ENCODE data around the gene TEX54. TPM values are rescaled to one million over a fixed set of nuclear protein-coding genes. Genes with fewer than 3 reads are reported as not detected.
"Not testable (repeated sequence)": the region's sequence is repeated elsewhere in the genome, so short reads cannot be mapped to it uniquely, and the experiment has no call there.

Gene TEX54
- total RNA-seq, 4 donors from 2014 or later: not detected

GRCh38 chr11:62865635-62866034 is 33.0 kb upstream of the TEX54 start:
- DNase-seq: no peak
- TF ChIP-seq, protein P1, sequence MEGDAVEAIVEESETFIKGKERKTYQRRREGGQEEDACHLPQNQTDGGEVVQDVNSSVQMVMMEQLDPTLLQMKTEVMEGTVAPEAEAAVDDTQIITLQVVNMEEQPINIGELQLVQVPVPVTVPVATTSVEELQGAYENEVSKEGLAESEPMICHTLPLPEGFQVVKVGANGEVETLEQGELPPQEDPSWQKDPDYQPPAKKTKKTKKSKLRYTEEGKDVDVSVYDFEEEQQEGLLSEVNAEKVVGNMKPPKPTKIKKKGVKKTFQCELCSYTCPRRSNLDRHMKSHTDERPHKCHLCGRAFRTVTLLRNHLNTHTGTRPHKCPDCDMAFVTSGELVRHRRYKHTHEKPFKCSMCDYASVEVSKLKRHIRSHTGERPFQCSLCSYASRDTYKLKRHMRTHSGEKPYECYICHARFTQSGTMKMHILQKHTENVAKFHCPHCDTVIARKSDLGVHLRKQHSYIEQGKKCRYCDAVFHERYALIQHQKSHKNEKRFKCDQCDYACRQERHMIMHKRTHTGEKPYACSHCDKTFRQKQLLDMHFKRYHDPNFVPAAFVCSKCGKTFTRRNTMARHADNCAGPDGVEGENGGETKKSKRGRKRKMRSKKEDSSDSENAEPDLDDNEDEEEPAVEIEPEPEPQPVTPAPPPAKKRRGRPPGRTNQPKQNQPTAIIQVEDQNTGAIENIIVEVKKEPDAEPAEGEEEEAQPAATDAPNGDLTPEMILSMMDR (IDR thresholded peaks at IDR 0.05): no peak
- no peak for TF ChIP-seq POLR2A (IDR thresholded peaks at IDR 0.05)
- Histone ChIP-seq H3K36me3 (no peaks in the 10 kb centered on the region), H3K4me1 (no peaks in the 10 kb centered on the region), H3K4me3 (no peak overlapping the region), H3K27me3 (no peaks in the 10 kb centered on the region), H3K27ac (no peak overlapping the region), H3K9me3 (no peaks in the 10 kb centered on the region)

DNA sequence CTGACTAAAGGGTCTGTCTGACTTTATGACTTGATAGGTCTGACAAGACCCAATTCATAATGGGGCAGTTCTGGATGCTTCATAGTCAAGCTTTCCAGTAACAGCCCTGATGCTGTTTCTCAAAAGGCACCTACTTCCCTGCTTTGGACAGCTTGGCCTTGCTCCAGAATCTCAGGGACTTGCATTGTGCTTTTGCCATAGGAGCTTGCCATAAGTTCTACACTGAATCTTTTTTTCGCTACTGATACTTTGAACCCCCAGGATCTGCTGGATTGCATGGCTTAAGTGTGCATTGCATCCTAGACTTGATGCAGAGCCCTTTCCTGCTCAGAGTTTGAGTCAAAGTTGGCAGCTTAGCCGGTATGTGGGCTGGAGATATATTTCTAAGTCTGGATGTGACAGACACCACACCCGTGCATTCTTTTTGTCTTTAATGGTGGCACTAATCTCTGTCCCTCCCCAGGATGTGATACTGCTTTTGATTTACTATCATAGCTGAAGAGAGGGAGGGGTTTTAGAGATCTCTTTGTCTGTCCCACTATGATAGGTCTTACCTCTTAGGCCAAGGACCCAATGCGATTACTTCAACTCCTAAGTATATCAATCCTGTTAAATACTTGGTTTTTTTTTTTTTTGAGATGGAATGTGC is 31.2 kb upstream of the TEX54 start:
- Histone ChIP-seq H3K27me3 (no peaks in the 10 kb centered on the region), H3K36me3 (no peaks in the 10 kb centered on the region), H3K9me3 (no peaks in the 10 kb centered on the region), H3K27ac (no peak overlapping the region), H3K4me3 (no peak overlapping the region), H3K4me1 (no peaks in the 10 kb centered on the region)
- TF ChIP-seq, protein P1 (IDR thresholded peaks at IDR 0.05): no peak
- no peak for DNase-seq

DNA sequence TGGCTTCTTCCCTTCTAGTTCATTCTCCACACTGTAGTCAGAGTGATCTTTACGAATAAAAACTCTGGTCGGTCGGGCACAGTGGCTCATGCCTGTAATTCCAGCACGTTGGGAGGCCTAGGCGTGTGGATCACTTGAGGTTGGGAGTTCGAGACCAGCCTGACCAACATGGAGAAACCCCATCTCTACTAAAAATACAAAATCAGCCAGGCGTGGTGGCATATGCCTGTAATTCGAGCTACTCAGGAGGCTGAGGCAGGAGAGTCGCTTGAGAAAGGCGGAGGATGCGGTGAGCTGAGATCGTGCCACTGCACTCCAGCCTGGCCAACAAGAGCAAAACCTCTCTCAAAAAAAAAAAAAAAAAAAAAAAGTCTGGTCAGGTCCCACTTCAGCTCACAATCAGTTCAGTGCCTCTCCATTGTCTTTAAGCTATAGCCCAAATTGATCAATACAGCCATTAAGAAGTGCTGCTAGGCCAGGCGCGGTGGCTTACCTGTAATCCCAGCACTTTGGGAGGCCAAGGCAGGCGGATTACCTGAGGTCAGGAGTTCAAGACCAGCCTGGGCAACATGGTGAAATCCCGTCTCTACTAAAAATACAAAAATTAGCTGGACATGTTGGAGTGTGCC is 29.0 kb upstream of the TEX54 start:
- not testable (repeated sequence) for H3K36me3 ChIP-seq, H3K27me3 ChIP-seq, H3K4me3 ChIP-seq, DNase-seq, H3K9me3 ChIP-seq, H3K4me1 ChIP-seq, H3K27ac ChIP-seq

DNA sequence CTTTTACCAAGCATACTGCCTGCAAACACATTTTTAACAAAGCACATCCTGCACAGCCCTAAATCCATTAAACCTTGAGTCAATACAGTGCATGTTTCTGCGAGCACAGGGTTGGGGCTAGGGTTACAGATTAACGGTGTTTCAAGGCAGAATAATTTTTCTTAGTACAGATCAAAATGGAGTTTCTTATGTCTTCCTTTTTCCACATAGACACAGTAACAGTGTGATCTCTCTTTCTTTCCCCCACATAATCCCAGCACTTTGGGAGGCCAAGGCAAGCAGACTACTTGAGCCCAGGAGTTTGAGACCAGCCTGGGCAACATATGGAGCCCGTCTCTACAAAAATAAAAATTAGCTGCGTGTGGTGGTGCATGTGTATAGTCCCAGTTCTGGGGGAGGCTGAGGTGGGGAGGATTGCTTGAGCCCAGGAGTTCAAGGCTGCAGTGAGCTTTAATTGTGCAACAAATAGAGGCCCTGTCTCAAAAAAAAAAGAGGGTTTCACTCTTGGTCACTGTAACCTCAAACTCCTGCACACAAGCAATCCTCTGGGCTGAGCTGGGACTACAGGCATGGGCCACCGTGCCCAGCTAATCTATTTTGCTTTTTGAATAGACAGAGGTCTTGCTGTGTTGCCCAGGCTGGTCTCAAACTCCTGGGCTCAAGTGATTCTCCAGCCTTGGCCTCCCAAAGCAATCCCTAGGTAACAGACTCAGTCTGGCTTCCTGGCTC is 28.4 kb upstream of the TEX54 start:
- Histone ChIP-seq H3K4me1 (peaks cover 0 to 13% (median 0%) of the 10 kb centered on the region in 4 donors), H3K27ac (no peak overlapping the region), H3K4me3 (no peak overlapping the region), H3K36me3 (no peaks in the 10 kb centered on the region), H3K9me3 (no peaks in the 10 kb centered on the region), H3K27me3 (no peaks in the 10 kb centered on the region)
- DNase-seq: no peak
- TF ChIP-seq, protein P1 (IDR thresholded peaks at IDR 0.05): no peak
- no peak for TF ChIP-seq POLR2A (IDR thresholded peaks at IDR 0.05)

DNA sequence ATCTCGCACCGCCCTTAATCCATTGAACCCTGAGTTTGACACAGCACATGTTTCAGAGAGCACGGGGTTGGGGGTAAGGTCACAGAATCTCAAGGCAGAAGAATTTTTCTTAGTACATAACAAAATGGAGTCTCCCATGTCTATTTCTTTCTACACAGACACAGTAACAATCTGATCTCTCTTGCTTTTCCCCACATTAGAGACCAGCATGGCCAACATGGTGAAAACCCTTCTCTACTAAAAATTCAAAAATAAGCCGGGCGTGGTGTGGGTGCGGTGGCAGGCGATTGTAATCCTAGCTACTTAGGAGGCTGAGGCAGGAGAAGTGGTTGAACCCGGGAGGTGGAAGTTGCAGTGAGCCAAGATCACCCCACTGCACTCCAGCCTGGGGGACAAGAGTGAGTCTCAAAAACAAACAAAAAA is 26.7 kb upstream of the TEX54 start:
- H3K9me3 ChIP-seq, H3K27me3 ChIP-seq, H3K36me3 ChIP-seq, DNase-seq, H3K27ac ChIP-seq, H3K4me3 ChIP-seq: not testable (repeated sequence)
- peaks cover 0 to 20% (median 1%) of the 10 kb centered on the region in 4 donors for H3K4me1 ChIP-seq

DNA sequence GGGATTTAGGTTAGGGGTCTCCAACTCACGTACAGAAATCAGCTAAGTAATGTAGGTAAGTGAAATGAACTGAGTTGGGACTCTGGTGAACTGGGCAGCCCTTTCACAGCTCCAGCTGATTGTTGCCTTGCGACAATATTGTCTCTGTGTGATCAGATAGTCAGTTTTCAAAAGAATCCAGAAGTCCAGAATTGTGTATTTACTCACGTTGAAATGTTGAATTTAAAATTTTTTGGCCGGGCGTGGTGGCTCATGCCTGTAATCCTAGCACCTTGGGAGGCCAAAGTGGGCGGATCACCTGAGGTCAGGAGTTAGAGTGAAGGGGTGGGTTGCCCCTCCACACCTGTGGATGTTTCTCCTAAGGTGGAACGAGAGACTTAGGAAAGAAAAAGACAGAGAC is 25.6 kb upstream of the TEX54 start:
- H3K36me3 ChIP-seq: peaks cover 0 to 6% (median 0%) of the 10 kb centered on the region in 3 donors
- no peaks in the 10 kb centered on the region for H3K27me3 ChIP-seq
- DNase-seq: no peak
- H3K9me3 ChIP-seq: no peaks in the 10 kb centered on the region
- TF ChIP-seq, protein P1 (IDR thresholded peaks at IDR 0.05): no peak
- no peak for TF ChIP-seq POLR2A (IDR thresholded peaks at IDR 0.05)
- H3K27ac ChIP-seq: no peak overlapping the region
- H3K4me1 ChIP-seq: peaks cover 0 to 31% (median 10%) of the 10 kb centered on the region in 4 donors
- H3K4me3 ChIP-seq: no peak overlapping the region

Data from Peyer's patch (tissue), 4 donors.